B cell (primary cell): ENCODE results near the gene DDX20. TPM values are rescaled to one million over a fixed set of nuclear protein-coding genes. Genes with fewer than 3 reads are reported as not detected.

Experiments used
- ATAC-seq: fragments of 200-7000 bp; cut with Tn5 transposase; one replicate; pipeline ENCODE4 v1.10.0; 2021; ENCODE audit warnings: low read depth, mild to moderate bottlenecking, moderate number of reproducible peaks, moderate library complexity
- CTCF ChIA-PET: fragments of 350-600 bp; sonication (Branson Sonifier 250); formaldehyde crosslinking; loops from one replicate; lab custom pipeline; 2021; ENCODE audit warnings: antibody characterized with exemption, inconsistent platforms; lab: Charles Lee
- POLR2A ChIA-PET: fragments of 350-600 bp; sonication (Branson Sonifier 250); formaldehyde crosslinking; loops from one replicate; lab custom pipeline; 2021; ENCODE audit warnings: antibody characterized with exemption; lab: Charles Lee
- DNase-seq: peaks from one replicate; pipeline ENCODE4 v3.0.0; 2013
- H2AFZ ChIP-seq: 2 replicates; pipeline ENCODE4 v1.6.1; 2012; ENCODE audit warnings: mild to moderate bottlenecking, low read depth, low read length; ENCODE audit not compliant: insufficient read depth, poor library complexity, severe bottlenecking
- H3K27ac ChIP-seq, 2 donors: 1 replicate in 1 of 2; 2 replicates in 1 of 2; pipeline ENCODE4 v1.5.1; 2012 to 2013; ENCODE audit warnings: low read length in 2 of 2, mild to moderate bottlenecking in 2 of 2, moderate library complexity in 1 of 2
- H3K27me3 ChIP-seq, 4 experiments: fragments of 200-600 bp in 1 of 4; sonication (generic) in 1 of 4; replicated peaks in 1 of 4; 1 replicate in 2 of 4; 2 replicates in 2 of 4; pipeline versions ENCODE4 v1.6.1 to v1.7.0; 2013 to 2016; ENCODE audit warnings: low read length in 3 of 4, mild to moderate bottlenecking in 2 of 4, mixed read lengths in 1 of 4, moderate library complexity in 1 of 4; ENCODE audit not compliant: insufficient read depth in 4 of 4, control insufficient read depth in 3 of 4; ENCODE audit errors: control extremely low read depth in 1 of 4
- H3K36me3 ChIP-seq, 2 experiments: replicated peaks in 1 of 2; 1 replicate in 1 of 2; 2 replicates in 1 of 2; pipeline versions ENCODE4 v1.6.1 to v1.7.1; 2013; ENCODE audit warnings: low read length in 1 of 2; ENCODE audit not compliant: insufficient read depth in 2 of 2, control insufficient read depth in 1 of 2; ENCODE audit errors: control extremely low read depth in 1 of 2, extremely low read depth in 1 of 2
- H3K4me1 ChIP-seq, 2 donors: fragments of 200-600 bp in 1 of 2; sonication (generic) in 1 of 2; 1 replicate in 1 of 2; 2 replicates in 1 of 2; pipeline versions ENCODE4 v1.5.1 to v1.6.1; 2013 to 2017; ENCODE audit warnings: low read length in 2 of 2; ENCODE audit not compliant: control insufficient read depth in 2 of 2, insufficient read depth in 2 of 2
- H3K4me2 ChIP-seq: replicated peaks from 2 replicates; pipeline ENCODE3; 2012; ENCODE audit warnings: mild to moderate bottlenecking, low read depth, low read length; ENCODE audit not compliant: poor library complexity, severe bottlenecking
- H3K4me3 ChIP-seq, 5 experiments: fragments of 200-600 bp in 1 of 5; sonication (generic) in 1 of 5; 1 replicate in 3 of 5; 2 replicates in 2 of 5; pipeline versions ENCODE4 v1.5.1 to v1.7.0; 2011 to 2016; ENCODE audit warnings: low read length in 4 of 5, mild to moderate bottlenecking in 4 of 5, low read depth in 2 of 5, control low read depth in 1 of 5, moderate library complexity in 1 of 5; ENCODE audit not compliant: insufficient read depth in 1 of 5; ENCODE audit errors: control extremely low read depth in 1 of 5, extremely low read depth in 1 of 5
- H3K79me2 ChIP-seq: fragments of 200-600 bp; sonication (generic); one replicate; pipeline ENCODE4 v1.6.0; 2016; ENCODE audit warnings: low read length; ENCODE audit not compliant: control insufficient read depth, insufficient read depth
- H3K9ac ChIP-seq: fragments of 200-600 bp; sonication (generic); 2 replicates; pipeline ENCODE4 v1.6.1; 2017; ENCODE audit warnings: mild to moderate bottlenecking, low read length, moderate library complexity
- H3K9me3 ChIP-seq, 3 donors: one replicate each; pipeline versions ENCODE4 v1.6.1 to v1.7.1; 2013; ENCODE audit warnings: low read length in 2 of 3; ENCODE audit not compliant: control insufficient read depth in 2 of 3, insufficient read depth in 1 of 3; ENCODE audit errors: control extremely low read depth in 1 of 3
- H4K20me1 ChIP-seq: 2 replicates; pipeline ENCODE4 v1.6.0; 2012; ENCODE audit warnings: mild to moderate bottlenecking, low read length; ENCODE audit not compliant: insufficient read depth, control insufficient read depth, poor library complexity, severe bottlenecking
- H3K27ac Mint-ChIP-seq: one replicate; pipeline ENCODE4 v1.8.0; 2021; ENCODE audit warnings: mixed read lengths
- H3K27me3 Mint-ChIP-seq: one replicate; pipeline ENCODE4 v1.8.0; 2021; ENCODE audit warnings: mixed read lengths
- H3K4me1 Mint-ChIP-seq: one replicate; pipeline ENCODE4 v1.8.0; 2021; ENCODE audit warnings: mixed read lengths
- H3K4me3 Mint-ChIP-seq: one replicate; pipeline ENCODE4 v1.8.0; 2021; ENCODE audit warnings: mixed read lengths
- H3K9me3 Mint-ChIP-seq: one replicate; pipeline ENCODE4 v1.8.0; 2022; ENCODE audit warnings: mixed read lengths; ENCODE audit not compliant: insufficient read depth
- CTCF ChIP-seq: fragments of 200-600 bp; IDR thresholded peaks from one replicate; pipeline ENCODE4 v1.8.0; 2022; ENCODE audit warnings: antibody characterized with exemption, mild to moderate bottlenecking
- EZH2 ChIP-seq: IDR thresholded peaks from 2 replicates; pipeline ENCODE4 v1.6.1; 2012; ENCODE audit warnings: borderline replicate concordance, low read depth, mild to moderate bottlenecking, moderate library complexity, low read length; ENCODE audit not compliant: insufficient read depth, poor library complexity, severe bottlenecking
- WGBS: methylation state at CpG from one replicate; pipeline ENCODE4 v1.1.5; 2013; ENCODE audit warnings: missing lambda C conversion rate; ENCODE audit not compliant: insufficient coverage; 5-methylcytosine and 5-hydroxymethylcytosine counted together
- intact Hi-C: fragments of 100-400 bp; cut with micrococcal nuclease; formaldehyde crosslinking; loops from one replicate; pipeline ENCODE4 v1.10.0; 2022
- polyA plus RNA-seq: library from polyadenylated mRNA; depleted of rRNA; stranded (reverse); fragments of >200 nt; gene quantifications from 2 replicates; pipeline ENCODE4 v1.2.3, GENCODE V29; 2012
- total RNA-seq, 2 donors: library from RNA; stranded (reverse); fragments of 120-200 nt in 1 of 2; gene quantifications; 1 replicate in 1 of 2; 2 replicates in 1 of 2; pipeline versions ENCODE4 v1.2.3 to v1.2.4, GENCODE V29; 2013 to 2022

The DDX20 gene
- total and polyA plus RNA-seq, 2 donors (not counting 1 experiment from before 2014, with no cell fraction given) = 5.7 to 24.6 TPM

DNA sequence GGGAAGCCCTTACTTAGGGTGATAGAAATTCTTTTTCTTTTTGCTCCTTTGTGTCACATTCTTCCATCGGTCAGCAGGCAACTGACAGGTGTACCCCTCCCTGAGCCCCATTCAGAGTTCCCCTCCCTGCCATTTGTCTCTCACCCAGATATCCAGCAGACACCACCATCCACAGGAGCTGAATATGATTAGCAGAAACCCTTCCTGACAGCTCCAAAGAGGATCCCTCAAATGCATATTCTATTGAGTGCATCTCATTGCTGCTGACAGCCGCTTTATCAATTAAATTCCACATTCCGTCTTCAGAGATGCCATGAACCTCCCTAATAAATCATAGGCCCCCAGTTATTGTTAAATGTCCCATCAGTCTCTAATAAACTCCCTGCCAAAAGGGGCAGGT lies 6.1 kb upstream of the DDX20 start:
- H3K9ac ChIP-seq = no peak overlapping the region
- no peak for DNase-seq
- ChIA-PET CTCF (interaction anchor here (1.5 to 7.5 kb wide), 3 partner anchors 10 to 267 kb away, joined by 5 to 97 read pairs (median 5); no protein-coding TSS in a partner anchor), POLR2A (no interaction called here)
- WGBS = 100% methylated on average over 3 of the region's 3 CpGs
- Mint-ChIP-seq H3K4me1 (peaks cover 10% of the 10 kb centered on the region), H3K27ac (no peak overlapping the region), H3K27me3 (no peaks in the 10 kb centered on the region), H3K9me3 (no peaks in the 10 kb centered on the region), H3K4me3 (no peak overlapping the region)
- H3K27me3 ChIP-seq = no peaks in the 10 kb centered on the region
- H2AFZ ChIP-seq = no peak overlapping the region
- H3K4me1 ChIP-seq = peaks cover 3 to 4% of the 10 kb centered on the region in 2 donors
- no peak for ATAC-seq
- TF ChIP-seq CTCF (no peak), EZH2 (no peak)
- H3K79me2 ChIP-seq = peaks cover 15% of the 10 kb centered on the region
- intact Hi-C loops = no loop called here
- H3K4me2 ChIP-seq = no peak overlapping the region
- H4K20me1 ChIP-seq = no peaks in the 10 kb centered on the region
- H3K9me3 ChIP-seq = no peaks in the 10 kb centered on the region
- H3K36me3 ChIP-seq = no peaks in the 10 kb centered on the region
- no peak overlapping the region for H3K27ac ChIP-seq
- no peak overlapping the region for H3K4me3 ChIP-seq

- no peaks in the 10 kb centered on the region for H3K27me3 Mint-ChIP-seq
- no peak overlapping the region for H3K9ac ChIP-seq
- H3K4me1 ChIP-seq = peaks cover 5 to 8% of the 10 kb centered on the region in 2 donors
- DNase-seq = no peak
- H3K4me2 ChIP-seq = no peak overlapping the region
- CTCF ChIA-PET = interaction anchor here (0.9 to 8.1 kb wide), 9 partner anchors 10 to 553 kb away, joined by 3 to 102 read pairs (median 4); no protein-coding TSS in a partner anchor
- H3K4me1 Mint-ChIP-seq = peaks cover 19% of the 10 kb centered on the region
- H3K36me3 ChIP-seq = no peaks in the 10 kb centered on the region
- H4K20me1 ChIP-seq = no peaks in the 10 kb centered on the region
- H3K27ac Mint-ChIP-seq = no peak overlapping the region
- intact Hi-C loops = no loop called here
- POLR2A ChIA-PET = interaction anchor here (0.6 kb wide), 1 partner anchor 289 kb away, joined by 7 read pairs; no protein-coding TSS in a partner anchor
- H3K9me3 Mint-ChIP-seq = no peaks in the 10 kb centered on the region
- no peaks in the 10 kb centered on the region for H3K27me3 ChIP-seq
- 85% methylated on average over 2 of the region's 2 CpGs for WGBS
- no peak overlapping the region for H3K27ac ChIP-seq
- no peaks in the 10 kb centered on the region for H3K9me3 ChIP-seq
- no peak overlapping the region for H3K4me3 Mint-ChIP-seq
- no peak overlapping the region for H3K4me3 ChIP-seq
- no peak for TF ChIP-seq EZH2
- TF ChIP-seq CTCF = no peak
- no peak overlapping the region for H2AFZ ChIP-seq
- peaks cover 21% of the 10 kb centered on the region for H3K79me2 ChIP-seq
- ATAC-seq = no peak
Observed at GRCh38 chr1:111750856-111751255, 4.8 kb upstream of the DDX20 start.
